CD4-positive, alpha-beta T cell treated with Interleukin-10 for 1 hour (primary cell): Measurements from ENCODE around the gene STRIT1.

Source experiments
- DNase-seq: peaks from one replicate; pipeline ENCODE4 v3.0.0-alpha.2; 2020

Gene STRIT1

GRCh38 chr3:155293516-155293915, at the start of gene STRIT1:
TSS of gene STRIT1 (minus strand) at chr3:155293683.
- DNase-seq: no peak

- DNase-seq: no peak
These were observed 48.9 kb upstream of the STRIT1 start for GRCh38 chr3:155342344-155342743.

- no peak for DNase-seq
These were observed 45.6 kb upstream of the STRIT1 start for GRCh38 chr3:155339052-155339451.

- DNase-seq: no peak
These were observed 42.4 kb upstream of the STRIT1 start for GRCh38 chr3:155335724-155336354.

- no peak for DNase-seq
These were observed 41.6 kb upstream of the STRIT1 start for GRCh38 chr3:155334914-155335723.

GRCh38 chr3:155334215-155334913, 40.9 kb upstream of the STRIT1 start:
- DNase-seq: no peak

GRCh38 chr3:155332716-155333115, 39.2 kb upstream of the STRIT1 start:
- DNase-seq: no peak

- no peak for DNase-seq
These were observed 37.6 kb upstream of the STRIT1 start for GRCh38 chr3:155331078-155331477.

GRCh38 chr3:155330370-155330769, 36.9 kb upstream of the STRIT1 start:
- no peak for DNase-seq

GRCh38 chr3:155329513-155330048, 36.1 kb upstream of the STRIT1 start:
- no peak for DNase-seq

GRCh38 chr3:155327871-155328270, 34.4 kb upstream of the STRIT1 start:
- DNase-seq: no peak

GRCh38 chr3:155327430-155327829, 33.9 kb upstream of the STRIT1 start:
- DNase-seq: no peak

GRCh38 chr3:155326901-155327300, 33.4 kb upstream of the STRIT1 start:
- no peak for DNase-seq

GRCh38 chr3:155326244-155326643, 32.8 kb upstream of the STRIT1 start:
- DNase-seq: no peak

- DNase-seq: no peak
These were observed 31.9 kb upstream of the STRIT1 start for GRCh38 chr3:155325263-155325835.

- DNase-seq: no peak
These were observed 29.7 kb upstream of the STRIT1 start for GRCh38 chr3:155323063-155323666.

- DNase-seq: no peak
These were observed 27.9 kb upstream of the STRIT1 start for GRCh38 chr3:155321418-155321817.

GRCh38 chr3:155320934-155321333, 27.5 kb upstream of the STRIT1 start:
- no peak for DNase-seq

GRCh38 chr3:155318740-155319139, 25.3 kb upstream of the STRIT1 start:
- DNase-seq: no peak

GRCh38 chr3:155317211-155317610, 23.7 kb upstream of the STRIT1 start:
- no peak for DNase-seq

GRCh38 chr3:155316426-155316825, 22.9 kb upstream of the STRIT1 start:
- DNase-seq: no peak

GRCh38 chr3:155313916-155314315, 20.4 kb upstream of the STRIT1 start:
- no peak for DNase-seq

- no peak for DNase-seq
These were observed 19.8 kb upstream of the STRIT1 start for GRCh38 chr3:155313300-155313699.
